ENCODE measurements around the gene TAF4B.

DNA sequence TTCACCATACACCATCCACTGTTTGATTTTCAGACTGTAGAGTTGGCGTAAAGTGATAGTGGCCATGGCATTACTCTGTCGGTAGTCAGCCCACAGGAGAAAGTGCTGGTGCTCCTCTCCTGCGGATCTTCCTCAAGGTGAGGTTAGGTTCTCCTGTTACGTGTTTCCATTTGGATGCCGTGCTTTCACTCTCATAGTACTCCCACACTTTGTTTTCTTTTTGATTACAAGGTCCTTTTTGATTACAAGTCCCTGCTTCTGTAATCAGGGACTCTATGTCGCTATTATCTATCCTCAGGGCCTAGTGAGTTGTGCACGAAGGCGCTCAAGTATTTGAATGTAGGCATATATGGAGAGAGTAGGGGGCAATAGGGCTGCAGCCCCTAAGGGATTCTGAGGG, 4.3 kb downstream of the TAF4B start:
- TF ChIP-seq POLR2A (IDR thresholded peaks at IDR 0.05) (no peak), CTCF (IDR thresholded peaks at IDR 0.05) (no peak), POLR2AphosphoS5 (IDR thresholded peaks at IDR 0.05) (no peak)

Data from upper lobe of left lung (tissue), 4 donors.